ENCODE data around the gene TAF11. TPM values are rescaled to one million over a fixed set of nuclear protein-coding genes. Genes with fewer than 3 reads are reported as not detected.

The TAF11 gene
- total and polyA plus RNA-seq, 2 of the 8 experiments (the other 6 are each of a cell fraction or from before 2014, with no cell fraction given) = 38.2 to 48.6 TPM

- Histone ChIP-seq H3K9me3 (ENCODE audit: insufficient read depth in 2 of 2, low read depth in 1 of 2, low read length in 1 of 2) (no peaks in the 10 kb centered on the region), H3K4me3 (ENCODE audit: extremely low read depth in 1 of 4, insufficient read depth in 2 of 4, low read depth in 3 of 4, low read length in 4 of 4) (no peak overlapping the region), H2BK20ac (ENCODE audit: low read length) (no peak overlapping the region), H3K4me2 (ENCODE audit: insufficient read depth in 1 of 2, low read depth in 2 of 2, low read length in 2 of 2) (no peak overlapping the region), H4K91ac (replicated peaks; ENCODE audit: insufficient read length, low read length) (no peak overlapping the region), H3K79me1 (ENCODE audit: low read depth, low read length) (no peaks in the 10 kb centered on the region), H2AK5ac (ENCODE audit: low read depth, low read length) (no peak overlapping the region), H4K20me1 (replicated peaks in 1 of 2; ENCODE audit: control insufficient read depth in 1 of 2, insufficient read depth in 2 of 2, low read length in 2 of 2) (peaks cover 0 to 4% of the 10 kb centered on the region in 2 experiments), H3K27me3 (replicated peaks in 1 of 4; ENCODE audit: control insufficient read depth in 3 of 4, extremely low read depth in 1 of 4, insufficient read depth in 3 of 4, low read length in 3 of 4) (no peaks in the 10 kb centered on the region), H4K5ac (ENCODE audit: insufficient read length, low read depth, low read length) (no peak overlapping the region), H3K4ac (replicated peaks; ENCODE audit: insufficient read length, low read depth, low read length) (no peak overlapping the region), H3K56ac (replicated peaks; ENCODE audit: insufficient read length, low read depth, low read length) (no peak overlapping the region), H2BK5ac (ENCODE audit: low read depth, low read length) (no peak overlapping the region), H3K9ac (replicated peaks in 1 of 4; ENCODE audit: extremely low read depth in 1 of 4, low read depth in 3 of 4, low read length in 3 of 4) (no peak overlapping the region), H3K4me1 (replicated peaks in 1 of 4; ENCODE audit: control insufficient read depth in 3 of 4, insufficient read depth in 4 of 4, low read length in 3 of 4) (no peaks in the 10 kb centered on the region), H4K8ac (ENCODE audit: extremely low read depth, insufficient read depth, low read length) (no peak overlapping the region), H2BK12ac (ENCODE audit: low read depth, low read length) (no peak overlapping the region), H2AFZ (ENCODE audit: low read length) (no peak overlapping the region), H3K27ac (ENCODE audit: low read depth, low read length) (no peak overlapping the region), H2BK120ac (replicated peaks; ENCODE audit: low read depth, low read length) (no peak overlapping the region), H3K36me3 (ENCODE audit: control insufficient read depth in 2 of 4, insufficient read depth in 4 of 4, low read length in 3 of 4) (peaks cover 6 to 27% (median 18%) of the 10 kb centered on the region in 4 experiments; a peak in 7 of 8 replicates), H3K14ac (ENCODE audit: insufficient read length) (no peak overlapping the region), H3K23ac (ENCODE audit: insufficient read length) (no peak overlapping the region), H3K23me2 (ENCODE audit: low read depth, low read length) (no peaks in the 10 kb centered on the region), H3K79me2 (ENCODE audit: control insufficient read depth in 1 of 2, insufficient read depth in 2 of 2, low read length in 2 of 2) (no peaks in the 10 kb centered on the region), H3K18ac (ENCODE audit: extremely low read depth, low read length) (no peak overlapping the region), H2BK15ac (ENCODE audit: low read length) (no peak overlapping the region)
- FAIRE-seq (no peak), DNase-seq (ENCODE audit: low read depth in 1 of 2, low spot score in 2 of 2) (no peak)
- POLR2A ChIA-PET (ENCODE audit: partially characterized antibody) = interaction anchor here (1.2 kb wide), 1 partner anchor 13 kb away, joined by 4 read pairs; no protein-coding TSS in a partner anchor
- TF ChIP-seq POLR2AphosphoS5 (IDR thresholded peaks at IDR 0.05; ENCODE audit: low read depth, low read length) (no peak), SIN3A (conservative IDR thresholded peaks at IDR 0.05 in 1 of 2, IDR thresholded peaks at IDR 0.05 in 1 of 2; ENCODE audit: low read depth in 1 of 2, low read length in 2 of 2) (no peak), TBP (IDR thresholded peaks at IDR 0.05; ENCODE audit: low read depth, low read length) (no peak), CBX8 (IDR thresholded peaks at IDR 0.05; ENCODE audit: borderline replicate concordance, low read depth, low read length) (no peak), RFX5 (IDR thresholded peaks at IDR 0.05; ENCODE audit: borderline replicate concordance, low read depth, low read length) (no peak), RBBP5 (IDR thresholded peaks at IDR 0.05; ENCODE audit: borderline replicate concordance, low read depth, low read length) (no peak)
- TF ChIP-seq, protein P1, sequence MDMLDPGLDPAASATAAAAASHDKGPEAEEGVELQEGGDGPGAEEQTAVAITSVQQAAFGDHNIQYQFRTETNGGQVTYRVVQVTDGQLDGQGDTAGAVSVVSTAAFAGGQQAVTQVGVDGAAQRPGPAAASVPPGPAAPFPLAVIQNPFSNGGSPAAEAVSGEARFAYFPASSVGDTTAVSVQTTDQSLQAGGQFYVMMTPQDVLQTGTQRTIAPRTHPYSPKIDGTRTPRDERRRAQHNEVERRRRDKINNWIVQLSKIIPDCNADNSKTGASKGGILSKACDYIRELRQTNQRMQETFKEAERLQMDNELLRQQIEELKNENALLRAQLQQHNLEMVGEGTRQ (IDR thresholded peaks at IDR 0.05; ENCODE audit: low read length) = no peak
- CTCF ChIA-PET (ENCODE audit: partially characterized antibody) = no interaction called here
Measured at GRCh38 chr6:34837528-34837927, 50.3 kb downstream of the TAF11 start.
